Fibroblast of skin of right biceps (primary cell): ENCODE data around the gene TPSG1.

Experiments used
- DNase-seq: peaks from one replicate; pipeline ENCODE4 v3.0.0-alpha.2; 2013

The TPSG1 gene

GRCh38 chr16:1174477-1175357 is 50.4 kb downstream of the TPSG1 start:
- DNase-seq: peak; percentile 38

GRCh38 chr16:1173788-1174451 is 51.1 kb downstream of the TPSG1 start:
- DNase-seq: no peak

GRCh38 chr16:1172651-1173050 is 52.4 kb downstream of the TPSG1 start:
- DNase-seq: no peak

GRCh38 chr16:1171854-1172428 is 53.1 kb downstream of the TPSG1 start:
- no peak for DNase-seq
